Germinal center (tissue), 1 donor: ENCODE measurements around the gene DUOX1.
A peak's percentile ranks its signal among the peaks of the same experiment; 100 is the strongest.

Experiments
- DNase-seq: peaks from one replicate; pipeline ENCODE4 v3.0.0; 2012; ENCODE audit warnings: mixed read lengths, low spot score

Gene DUOX1

DNA sequence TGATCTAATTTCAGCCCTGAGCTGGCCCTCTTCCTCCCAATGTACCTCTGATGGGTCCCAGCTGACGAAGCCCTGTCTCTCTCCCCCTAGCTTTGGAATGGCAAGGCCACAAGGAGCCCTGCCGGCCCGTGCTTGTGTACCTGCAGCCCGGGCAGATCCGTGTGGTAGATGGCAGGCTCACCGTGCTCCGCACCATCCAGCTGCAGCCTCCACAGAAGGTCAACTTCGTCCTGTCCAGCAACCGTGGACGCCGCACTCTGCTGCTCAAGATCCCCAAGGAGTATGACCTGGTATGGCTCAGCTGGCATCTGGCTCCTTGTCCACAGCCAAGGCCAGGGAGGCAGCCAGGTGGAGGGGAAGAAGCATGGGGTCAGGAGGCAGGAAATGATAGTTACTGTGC, 14.2 kb downstream of the DUOX1 start:
- DNase-seq: no peak

DNA sequence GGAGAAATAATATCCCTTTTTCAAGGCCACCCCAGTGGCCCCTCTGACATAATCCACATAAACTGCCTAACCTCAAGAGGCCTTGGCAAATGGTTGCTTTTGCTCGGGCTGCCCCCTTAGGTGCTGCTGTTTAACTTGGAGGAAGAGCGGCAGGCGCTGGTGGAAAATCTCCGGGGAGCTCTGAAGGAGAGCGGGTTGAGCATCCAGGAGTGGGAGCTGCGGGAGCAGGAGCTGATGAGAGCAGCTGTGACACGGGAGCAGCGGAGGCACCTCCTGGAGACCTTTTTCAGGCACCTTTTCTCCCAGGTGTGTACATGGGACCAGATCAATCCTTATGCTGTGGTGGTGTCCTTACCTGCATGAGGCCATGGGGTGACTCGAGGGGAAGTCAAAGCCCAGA, 15.0 kb downstream of the DUOX1 start:
- DNase-seq: no peak

DNA sequence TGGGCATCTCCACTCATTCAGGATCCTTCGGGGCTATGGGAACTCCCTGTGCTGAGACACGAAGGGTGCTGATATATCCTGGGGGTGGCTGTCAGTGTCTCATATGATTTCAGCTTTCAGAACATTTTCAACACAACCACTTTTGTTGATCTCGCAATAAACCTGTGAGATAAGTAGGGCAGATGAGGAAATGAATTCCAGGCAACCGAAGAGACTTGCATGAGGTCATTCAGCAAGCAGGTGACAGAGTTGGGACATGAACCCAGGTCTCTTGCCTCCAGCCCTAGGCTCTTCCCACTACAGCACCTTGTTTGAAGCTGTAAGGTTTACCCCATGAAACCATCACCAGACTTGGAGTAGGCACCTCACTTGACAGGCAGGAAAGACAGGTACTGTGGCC, 16.6 kb downstream of the DUOX1 start:
- no peak for DNase-seq

DNA sequence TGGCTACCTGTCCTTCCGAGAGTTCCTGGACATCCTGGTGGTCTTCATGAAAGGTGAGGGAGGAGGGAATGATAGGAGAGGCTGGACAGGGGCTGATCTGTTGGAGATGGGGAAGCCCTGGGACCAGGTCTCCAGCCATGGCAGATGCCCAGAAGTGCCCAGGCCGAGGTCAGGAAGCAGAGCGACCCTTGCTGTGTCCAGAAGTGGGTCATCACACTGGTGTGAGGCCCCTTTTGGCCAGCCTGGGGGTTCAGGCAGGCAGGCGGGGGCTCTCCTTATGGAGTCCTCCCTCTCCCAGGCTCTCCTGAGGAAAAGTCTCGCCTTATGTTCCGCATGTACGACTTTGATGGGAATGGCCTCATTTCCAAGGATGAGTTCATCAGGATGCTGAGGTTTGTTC, 17.8 kb downstream of the DUOX1 start:
- no peak for DNase-seq

DNA sequence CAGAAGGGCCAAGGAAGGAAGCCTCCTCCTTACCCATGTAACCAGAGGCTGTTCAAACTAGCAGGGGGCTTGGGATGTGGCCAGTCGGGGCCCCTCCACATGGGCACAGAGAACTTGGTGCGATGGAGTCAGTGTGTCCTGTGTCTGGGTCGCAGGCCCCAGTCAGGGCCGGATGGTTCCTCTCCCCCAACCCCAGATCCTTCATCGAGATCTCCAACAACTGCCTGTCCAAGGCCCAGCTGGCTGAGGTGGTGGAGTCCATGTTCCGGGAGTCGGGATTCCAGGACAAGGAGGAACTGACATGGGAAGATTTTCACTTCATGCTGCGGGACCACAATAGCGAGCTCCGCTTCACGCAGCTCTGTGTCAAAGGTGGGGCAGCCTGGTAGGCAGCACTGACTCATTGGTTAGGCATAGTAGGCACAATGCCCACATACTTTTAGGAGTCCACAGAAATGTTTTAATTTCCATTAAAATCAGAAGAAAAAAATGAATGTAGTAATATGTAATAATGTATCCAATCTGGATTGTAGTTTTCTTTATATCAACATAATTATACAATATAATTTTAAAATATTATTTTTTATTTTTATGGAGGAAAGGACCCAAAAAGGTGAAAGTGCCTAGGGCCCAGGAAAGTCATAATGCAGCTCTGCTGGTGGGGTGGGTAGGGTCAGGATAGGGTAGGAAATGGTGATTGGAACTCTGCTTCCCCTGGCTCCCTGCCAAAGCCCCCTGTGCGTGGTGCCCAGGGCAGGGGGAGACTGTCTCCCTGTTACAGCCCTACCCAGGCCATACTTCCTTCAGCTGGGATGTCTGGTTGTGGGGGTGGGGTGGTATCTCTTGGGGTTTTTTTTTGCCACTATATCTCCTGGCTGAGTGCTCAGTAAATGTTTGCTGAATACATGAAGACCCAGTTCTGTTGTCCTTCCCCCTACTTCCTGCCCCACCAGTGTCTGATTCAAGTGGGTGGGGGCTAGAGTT, 18.6 kb downstream of the DUOX1 start:
- DNase-seq: no peak

DNA sequence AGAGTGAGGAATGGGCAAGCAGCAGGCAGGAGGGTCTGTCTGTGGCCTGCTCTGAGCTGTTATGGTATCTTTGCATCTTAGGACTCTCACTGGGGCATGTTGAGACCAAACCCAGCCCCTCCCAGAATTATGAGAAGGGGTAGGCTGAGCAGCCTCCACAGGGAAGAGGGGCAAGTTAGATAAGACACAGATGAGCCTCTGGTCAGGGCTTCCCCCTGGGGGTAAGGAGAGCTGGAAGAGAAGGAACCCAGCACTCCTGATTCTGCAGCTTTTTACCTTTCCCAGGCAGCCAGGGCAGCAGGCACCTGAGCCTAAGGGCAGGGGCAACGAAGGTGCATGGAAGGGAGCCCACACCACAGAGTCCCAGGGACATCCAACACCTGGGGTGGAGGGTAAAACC, 19.3 kb downstream of the DUOX1 start:
- DNase-seq: no peak

DNA sequence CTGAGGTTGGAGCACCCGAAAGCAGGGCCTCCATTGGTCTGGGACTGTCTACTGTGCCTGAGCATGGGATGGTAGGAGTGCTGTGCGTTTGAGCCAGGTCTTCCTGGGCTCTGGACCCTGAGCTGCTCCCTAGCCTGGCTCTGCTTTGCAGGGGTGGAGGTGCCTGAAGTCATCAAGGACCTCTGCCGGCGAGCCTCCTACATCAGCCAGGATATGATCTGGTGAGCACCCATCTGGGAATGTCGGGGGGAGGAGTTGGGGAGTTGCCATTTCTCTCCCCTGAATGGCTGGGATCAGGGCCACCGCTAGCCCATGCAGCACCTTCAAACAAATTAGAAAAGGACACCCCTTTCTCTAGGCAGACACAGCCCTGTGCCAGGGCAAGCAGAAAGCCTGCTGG, 20.7 kb downstream of the DUOX1 start:
- DNase-seq: no peak

DNA sequence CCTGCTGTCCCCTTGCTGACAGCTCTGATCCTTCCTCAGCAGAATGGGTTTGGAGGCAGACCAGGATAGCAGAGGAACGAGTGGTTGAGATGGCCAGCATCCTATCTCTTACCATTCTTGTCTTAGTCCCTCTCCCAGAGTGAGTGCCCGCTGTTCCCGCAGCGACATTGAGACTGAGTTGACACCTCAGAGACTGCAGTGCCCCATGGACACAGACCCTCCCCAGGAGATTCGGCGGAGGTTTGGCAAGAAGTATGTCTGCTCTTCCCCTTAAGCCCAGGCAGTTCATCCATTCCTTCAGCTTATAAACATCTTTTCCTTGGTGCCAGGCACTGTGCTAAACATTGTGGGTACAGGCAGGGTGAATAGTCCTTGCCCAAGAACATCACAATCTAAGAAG, 21.2 kb downstream of the DUOX1 start:
- no peak for DNase-seq

DNA sequence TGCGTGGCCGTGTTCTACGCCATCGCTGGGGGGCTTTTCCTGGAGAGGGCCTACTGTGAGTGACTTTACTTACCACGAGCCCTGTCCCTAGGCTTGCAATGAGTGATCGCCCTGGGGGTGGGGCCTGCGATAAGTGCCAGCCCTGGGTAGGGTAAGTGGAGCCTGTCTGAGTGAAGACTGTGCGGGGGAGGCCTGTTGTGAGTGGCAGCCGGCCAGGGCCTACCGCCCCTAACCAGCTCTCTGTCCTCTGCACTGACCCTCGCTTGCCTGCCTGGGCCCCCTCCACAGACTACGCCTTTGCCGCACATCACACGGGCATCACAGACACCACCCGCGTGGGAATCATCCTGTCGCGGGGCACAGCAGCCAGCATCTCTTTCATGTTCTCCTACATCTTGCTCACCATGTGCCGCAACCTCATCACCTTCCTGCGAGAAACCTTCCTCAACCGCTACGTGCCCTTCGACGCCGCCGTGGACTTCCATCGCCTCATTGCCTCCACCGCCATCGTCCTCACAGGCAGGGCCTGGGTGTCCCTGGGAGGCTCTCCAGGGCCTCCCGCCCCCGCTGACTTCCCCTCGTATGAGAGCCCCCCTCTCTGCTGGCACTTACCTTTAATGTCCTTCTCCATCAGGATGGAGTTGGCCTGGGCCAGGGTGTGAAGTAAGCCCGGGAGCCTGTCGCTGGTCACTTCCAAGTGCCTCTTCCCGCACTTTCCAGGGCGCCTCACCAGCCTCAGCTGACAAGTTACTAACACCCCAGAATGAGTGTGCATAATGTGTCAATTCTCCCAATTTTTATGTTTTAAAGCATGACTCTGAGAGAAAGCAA, 22.4 kb downstream of the DUOX1 start:
- DNase-seq: no peak

DNA sequence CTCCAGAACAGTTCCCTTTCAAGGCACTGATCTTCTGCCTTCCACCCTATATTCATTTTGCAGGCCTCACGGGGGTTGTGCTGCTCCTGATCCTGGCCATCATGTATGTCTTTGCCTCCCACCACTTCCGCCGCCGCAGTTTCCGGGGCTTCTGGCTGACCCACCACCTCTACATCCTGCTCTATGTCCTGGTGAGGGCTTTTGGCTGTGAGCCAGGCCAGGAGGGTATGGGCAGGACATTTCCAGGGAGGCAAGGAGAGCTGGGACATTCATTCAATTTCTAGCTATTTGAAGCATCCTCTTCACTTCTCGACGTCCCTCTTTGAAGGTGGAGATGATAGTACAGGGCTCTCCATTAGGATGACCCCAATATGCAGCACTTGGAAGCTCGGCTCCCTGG, 25.9 kb downstream of the DUOX1 start:
- no peak for DNase-seq

DNA sequence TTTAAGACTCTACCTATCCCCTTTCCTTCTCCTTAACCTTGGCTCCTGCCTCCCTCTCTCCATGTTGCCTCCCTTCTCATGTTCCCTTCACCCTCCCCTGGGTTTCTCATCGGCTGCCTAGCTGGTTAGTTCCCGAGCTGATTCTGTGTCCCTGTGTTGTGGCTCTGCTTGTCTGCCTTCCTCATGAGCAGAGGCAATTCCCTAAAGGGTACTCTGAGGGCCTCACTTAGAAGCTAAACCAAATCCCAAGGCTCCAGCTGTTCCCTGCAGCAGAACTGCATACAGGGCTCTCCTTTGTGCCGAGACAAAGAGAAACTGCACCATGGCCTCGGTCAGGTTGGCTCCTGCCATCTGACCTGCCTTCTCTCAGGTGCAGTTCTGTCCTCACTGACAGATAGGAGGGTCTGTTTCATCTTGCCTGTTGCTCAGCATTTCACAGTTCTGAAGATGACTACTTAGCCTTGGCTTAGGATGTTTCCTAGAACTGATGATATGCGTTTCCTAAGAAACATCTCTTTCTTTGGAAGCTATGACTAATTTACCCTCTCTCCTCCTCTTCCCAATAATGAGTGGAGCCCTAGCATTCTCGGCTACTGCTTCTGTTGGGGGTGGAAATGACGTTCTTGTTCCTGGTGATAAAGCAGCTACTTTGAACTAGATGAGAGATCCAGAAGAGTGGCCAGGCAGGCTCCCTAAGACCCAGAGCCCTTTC, 27.1 kb downstream of the DUOX1 start:
- no peak for DNase-seq

DNA sequence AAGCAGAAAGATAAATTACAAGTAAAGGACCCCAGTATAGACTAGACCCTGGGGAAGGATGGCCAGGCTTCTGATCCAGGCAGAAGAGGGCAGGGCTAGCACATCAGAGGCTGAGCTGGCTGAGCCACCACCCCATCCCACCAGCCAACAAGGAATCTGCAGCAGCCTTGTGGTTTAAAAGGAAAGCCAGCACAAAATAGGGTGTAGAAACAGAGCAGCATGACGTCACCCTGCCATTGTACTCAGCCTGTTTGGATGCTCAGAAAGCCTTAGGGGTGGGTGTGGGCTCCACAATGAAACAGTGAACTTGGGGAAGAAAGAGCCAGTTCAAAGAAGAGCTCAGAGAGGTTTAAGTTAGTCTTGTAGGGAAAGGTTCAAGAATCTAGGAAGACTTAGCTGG, 28.2 kb downstream of the DUOX1 start:
- no peak for DNase-seq

DNA sequence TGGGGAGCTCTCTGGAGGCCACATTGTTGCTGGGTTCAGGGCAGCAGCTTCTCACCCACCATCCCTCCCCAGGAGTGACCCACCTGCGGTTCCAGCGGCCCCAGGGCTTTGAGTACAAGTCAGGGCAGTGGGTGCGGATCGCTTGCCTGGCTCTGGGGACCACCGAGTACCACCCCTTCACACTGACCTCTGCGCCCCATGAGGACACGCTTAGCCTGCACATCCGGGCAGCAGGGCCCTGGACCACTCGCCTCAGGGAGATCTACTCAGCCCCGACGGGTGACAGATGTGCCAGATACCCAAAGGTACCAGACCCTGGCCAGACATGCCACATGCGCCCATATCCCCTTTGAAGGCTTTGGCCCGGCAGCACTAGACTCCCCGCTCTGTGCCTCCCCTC, 31.9 kb downstream of the DUOX1 start:
- DNase-seq: no peak

DNA sequence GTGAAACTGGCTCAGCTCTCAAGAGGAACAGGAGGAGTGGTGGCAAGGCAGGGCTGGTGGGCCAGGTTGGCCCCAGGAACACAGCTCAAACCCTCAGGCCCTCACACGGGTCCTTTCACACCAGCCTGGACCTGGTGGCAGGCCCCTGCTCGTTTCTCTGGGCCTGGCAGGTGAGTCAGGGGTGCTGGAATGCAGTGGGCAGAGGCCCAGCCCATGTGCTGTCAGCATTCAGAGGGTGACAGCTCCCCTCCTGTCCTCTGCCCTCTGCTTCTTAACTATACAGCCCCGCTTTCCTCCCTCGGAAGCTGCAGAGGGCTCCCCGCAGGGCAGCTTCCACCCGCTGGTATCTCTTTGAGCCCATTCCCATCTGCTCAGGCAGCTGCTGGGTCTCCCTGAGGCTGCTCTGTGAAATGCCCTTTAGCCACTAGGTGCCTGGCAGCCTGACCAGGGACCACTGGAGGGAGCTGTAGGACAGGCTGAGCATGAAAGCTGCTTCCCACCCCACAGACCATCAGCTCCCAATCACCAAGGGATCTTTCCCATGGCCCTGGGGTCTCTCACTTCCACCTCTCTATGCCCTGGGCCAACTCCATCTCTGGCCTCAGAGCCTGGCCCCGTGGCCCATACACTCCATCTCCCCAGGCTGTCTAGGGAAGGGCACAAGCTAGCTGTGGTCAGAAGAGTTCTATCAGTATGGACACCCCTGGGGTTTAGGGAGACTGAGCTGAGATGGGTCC, 33.1 kb downstream of the DUOX1 start:
- peak; percentile 86 for DNase-seq

DNA sequence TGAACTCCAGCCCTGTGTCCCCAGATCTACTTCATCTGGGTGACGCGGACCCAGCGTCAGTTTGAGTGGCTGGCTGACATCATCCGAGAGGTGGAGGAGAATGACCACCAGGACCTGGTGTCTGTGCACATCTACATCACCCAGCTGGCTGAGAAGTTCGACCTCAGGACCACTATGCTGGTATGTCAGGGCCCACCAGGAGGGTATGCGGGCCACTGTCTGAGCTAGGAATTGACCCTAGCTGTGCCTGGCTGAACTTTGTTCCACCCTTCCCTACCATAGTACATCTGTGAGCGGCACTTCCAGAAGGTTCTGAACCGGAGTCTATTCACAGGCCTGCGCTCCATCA, 33.7 kb downstream of the DUOX1 start:
- no peak for DNase-seq

DNA sequence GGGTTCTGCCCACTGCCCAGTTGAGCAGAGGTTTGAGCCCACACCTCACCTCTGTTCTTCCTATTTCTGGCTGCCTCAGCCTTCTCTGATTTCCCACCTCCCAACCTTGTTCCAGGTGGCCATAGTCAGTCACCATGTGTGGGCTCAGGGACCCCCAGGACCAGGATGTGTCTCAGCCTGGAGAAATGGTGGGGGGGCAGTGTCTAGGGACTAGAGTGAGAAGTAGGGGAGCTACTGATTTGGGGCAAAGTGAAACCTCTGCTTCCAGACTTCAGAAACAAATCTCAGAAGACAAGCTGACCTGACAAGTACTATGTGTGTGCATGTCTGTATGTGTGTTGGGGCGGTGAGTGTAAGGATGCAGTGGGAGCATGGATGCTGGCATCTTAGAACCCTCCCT, 35.1 kb downstream of the DUOX1 start:
- DNase-seq: no peak

DNA sequence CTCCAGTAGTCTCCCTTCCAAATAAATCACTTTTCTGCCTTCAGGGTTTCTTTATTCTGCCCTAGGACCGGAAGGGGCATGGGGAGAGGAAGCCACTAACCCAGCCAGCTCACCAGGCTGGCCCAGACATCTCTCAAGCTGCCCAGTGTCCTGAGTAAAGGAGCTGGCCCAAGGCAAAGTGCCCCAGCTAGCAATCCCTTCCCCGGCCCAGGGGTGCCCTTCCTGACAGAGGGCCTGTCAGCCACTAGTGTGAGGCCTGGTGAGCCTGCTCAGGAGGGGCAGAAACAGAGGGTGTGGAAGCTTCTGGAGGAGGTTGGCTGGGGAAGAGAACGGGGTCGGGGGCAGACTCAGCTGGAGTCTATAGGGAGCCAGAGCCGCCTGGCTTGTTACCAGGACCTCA, 35.7 kb downstream of the DUOX1 start:
- DNase-seq: no peak

DNA sequence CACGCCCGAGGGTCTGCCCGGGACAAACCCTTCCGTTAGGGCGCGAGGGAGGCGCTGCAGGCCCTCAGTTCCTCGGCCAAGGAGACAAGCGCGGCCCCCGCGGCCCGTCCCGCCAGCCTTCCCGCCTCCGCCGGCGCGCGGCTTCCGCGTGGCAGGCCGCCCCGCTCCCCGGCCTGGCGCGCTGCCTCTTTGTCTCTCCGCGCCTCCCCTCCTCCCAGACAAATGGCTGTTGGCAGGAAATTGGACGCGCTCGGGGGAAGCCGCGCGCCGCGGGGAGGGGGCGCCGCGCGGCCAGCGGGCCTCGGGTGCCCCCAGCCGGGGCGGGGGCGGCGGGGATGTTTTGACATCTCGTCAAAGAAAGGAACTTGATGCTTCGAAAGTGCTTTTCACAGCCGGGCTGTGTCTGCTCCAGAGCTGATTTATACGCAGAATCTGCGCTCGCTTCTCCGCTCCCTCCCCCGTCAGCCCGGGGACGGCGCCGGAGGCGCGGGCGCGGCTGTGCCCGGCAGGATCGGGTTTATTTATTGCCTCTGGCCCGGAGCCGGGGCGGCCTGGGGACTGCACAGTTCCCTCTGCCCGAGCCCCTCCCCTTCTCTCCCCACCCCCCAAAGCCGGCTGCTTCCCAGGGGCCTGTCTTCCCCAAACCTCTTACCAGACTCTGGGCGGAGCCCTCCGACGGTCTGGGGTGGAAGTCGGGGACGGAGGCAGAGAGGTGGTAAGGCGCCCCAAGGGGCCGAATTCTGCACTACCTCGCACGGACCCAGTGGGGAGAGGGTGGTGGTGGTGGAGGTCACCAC, 37.2 kb downstream of the DUOX1 start:
- DNase-seq: peak; percentile 89

DNA sequence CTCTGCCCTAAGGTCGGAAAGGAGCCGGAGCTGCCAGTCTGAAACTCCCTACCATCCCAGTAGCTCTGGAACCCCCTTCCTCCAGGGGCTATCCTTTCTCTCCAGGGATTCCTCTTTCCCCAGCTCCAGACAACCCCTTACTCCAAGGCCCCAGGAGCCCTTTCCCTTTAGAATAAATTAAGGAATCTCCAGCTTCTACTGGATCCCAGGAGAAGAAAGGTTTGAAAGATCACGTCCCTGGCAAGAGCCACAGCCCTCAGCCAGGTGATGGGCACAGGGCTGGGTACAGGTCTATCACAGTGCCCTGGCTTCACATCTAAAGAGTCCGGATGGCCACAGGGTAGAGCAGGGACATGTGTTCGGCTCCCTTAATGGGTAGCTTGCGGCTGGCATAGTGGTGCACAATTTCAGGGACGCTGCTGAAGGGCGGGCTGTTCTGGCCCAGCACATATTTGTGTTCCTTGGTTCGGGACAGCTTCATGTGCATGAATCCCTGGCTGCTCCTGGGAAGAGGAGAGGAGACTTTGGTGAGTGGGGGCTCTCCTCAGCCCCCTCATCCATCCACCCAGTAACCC, 37.9 kb downstream of the DUOX1 start:
- no peak for DNase-seq

DNA sequence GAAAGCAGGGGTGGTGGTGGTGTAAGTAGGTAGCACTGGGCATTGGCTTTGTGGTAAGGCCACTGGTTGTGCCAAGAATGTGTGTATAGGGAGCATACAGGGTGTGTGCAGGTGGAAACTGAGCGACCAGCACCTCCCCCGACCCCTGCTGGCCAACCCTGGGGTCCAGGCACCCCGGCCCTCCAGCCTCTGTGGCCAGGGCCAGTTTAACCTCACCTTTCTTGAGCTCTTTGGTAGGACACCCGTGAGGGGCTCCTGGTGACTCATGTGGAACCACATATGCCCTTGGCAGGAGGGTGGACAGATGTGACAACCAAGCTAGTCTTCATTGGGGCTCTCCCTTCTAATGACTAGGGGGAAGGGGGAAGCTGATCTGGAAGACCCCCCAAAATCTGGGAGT, 38.5 kb downstream of the DUOX1 start:
- DNase-seq: no peak
